Prostate gland (tissue), 2 donors: Measurements from ENCODE around the gene FCER2.

Source experiments
- POLR2AphosphoS5 ChIP-seq: sonication (generic); formaldehyde crosslinking; IDR thresholded peaks from one replicate; pipeline ENCODE4 v1.6.1; 2017; ENCODE audit warnings: antibody characterized with exemption
- TF ChIP-seq, protein P1 (sequence below), 4 experiments: fragments of 200-600 bp in 2 of 4; fragments of 450-650 bp in 2 of 4; sonication (generic) in 2 of 4; IDR thresholded peaks; 1 replicate in 3 of 4; 2 replicates in 1 of 4; pipeline ENCODE4 v1.5.1; 2016 to 2019; ENCODE audit warnings: antibody characterized with exemption in 4 of 4, mild to moderate bottlenecking in 2 of 4, moderate library complexity in 2 of 4

DNA sequence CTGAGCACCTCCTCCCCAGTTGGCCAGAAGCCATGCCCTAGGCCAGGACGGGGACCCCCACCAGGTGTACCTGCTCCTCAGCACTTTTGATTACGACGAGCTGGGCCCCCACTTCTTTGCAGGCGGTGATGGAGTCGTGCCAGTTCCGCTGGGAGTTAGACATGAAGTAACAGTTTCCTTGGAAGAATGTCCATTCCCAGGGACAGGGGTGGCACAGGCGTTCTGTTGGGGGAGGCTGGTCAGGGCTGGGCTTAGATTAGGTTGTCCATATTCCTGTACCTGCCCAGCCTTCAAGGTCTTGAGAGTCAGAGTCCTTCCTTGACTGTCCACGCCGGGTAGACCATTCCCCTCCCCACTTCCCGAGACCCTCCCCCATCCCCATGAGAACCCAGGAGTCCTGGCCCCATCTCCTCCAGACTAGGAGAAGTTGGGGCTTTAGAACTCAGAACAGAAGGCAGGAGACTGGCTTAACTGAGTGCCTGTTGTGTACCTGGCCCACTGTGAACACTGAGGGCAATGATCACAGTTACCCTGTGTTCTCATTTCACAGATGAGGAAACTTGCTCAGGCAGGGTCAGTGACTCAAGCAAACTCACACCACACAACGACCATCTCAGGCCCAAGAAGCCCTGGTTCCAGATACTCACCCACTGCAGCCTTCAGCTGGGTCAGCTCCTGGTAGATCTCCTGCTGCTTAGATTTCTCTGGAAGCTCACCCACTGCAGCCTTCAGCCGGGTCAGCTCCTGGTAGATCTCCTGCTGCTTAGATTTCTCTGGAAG is 43.1 kb upstream of the FCER2 start:
- TF ChIP-seq, protein P1, sequence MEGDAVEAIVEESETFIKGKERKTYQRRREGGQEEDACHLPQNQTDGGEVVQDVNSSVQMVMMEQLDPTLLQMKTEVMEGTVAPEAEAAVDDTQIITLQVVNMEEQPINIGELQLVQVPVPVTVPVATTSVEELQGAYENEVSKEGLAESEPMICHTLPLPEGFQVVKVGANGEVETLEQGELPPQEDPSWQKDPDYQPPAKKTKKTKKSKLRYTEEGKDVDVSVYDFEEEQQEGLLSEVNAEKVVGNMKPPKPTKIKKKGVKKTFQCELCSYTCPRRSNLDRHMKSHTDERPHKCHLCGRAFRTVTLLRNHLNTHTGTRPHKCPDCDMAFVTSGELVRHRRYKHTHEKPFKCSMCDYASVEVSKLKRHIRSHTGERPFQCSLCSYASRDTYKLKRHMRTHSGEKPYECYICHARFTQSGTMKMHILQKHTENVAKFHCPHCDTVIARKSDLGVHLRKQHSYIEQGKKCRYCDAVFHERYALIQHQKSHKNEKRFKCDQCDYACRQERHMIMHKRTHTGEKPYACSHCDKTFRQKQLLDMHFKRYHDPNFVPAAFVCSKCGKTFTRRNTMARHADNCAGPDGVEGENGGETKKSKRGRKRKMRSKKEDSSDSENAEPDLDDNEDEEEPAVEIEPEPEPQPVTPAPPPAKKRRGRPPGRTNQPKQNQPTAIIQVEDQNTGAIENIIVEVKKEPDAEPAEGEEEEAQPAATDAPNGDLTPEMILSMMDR (IDR thresholded peaks at IDR 0.05): no peak
- no peak for TF ChIP-seq POLR2AphosphoS5
